ENCODE results near the gene GATA3. TPM values are rescaled to one million over a fixed set of nuclear protein-coding genes. Genes with fewer than 3 reads are reported as not detected.

GATA3 gene
- total RNA-seq, 1 donor from 2014 or later, result 1.4 TPM

GRCh38 chr10:8032558-8032957 is 21.9 kb upstream of the GATA3 start:
- Histone ChIP-seq H3K36me3 (no peaks in the 10 kb centered on the region), H3K27me3 (ENCODE audit: low read depth) (peaks cover 97% of the 10 kb centered on the region), H3K4me3 (no peak overlapping the region), H3K4me1 (peaks cover 42% of the 10 kb centered on the region), H3K9me3 (replicated peaks) (no peaks in the 10 kb centered on the region), H3K27ac (replicated peaks) (no peak overlapping the region)
- DNase-seq, result no peak
- intact Hi-C loops (cut with micrococcal nuclease), result no loop called here
- no peak for TF ChIP-seq CTCF (IDR thresholded peaks at IDR 0.05; ENCODE audit: borderline replicate concordance)

- no peak for DNase-seq
- Histone ChIP-seq H3K27ac (replicated peaks) (no peak overlapping the region), H3K27me3 (ENCODE audit: low read depth) (peaks cover 97% of the 10 kb centered on the region), H3K4me1 (peaks cover 46% of the 10 kb centered on the region), H3K36me3 (no peaks in the 10 kb centered on the region), H3K9me3 (replicated peaks) (no peaks in the 10 kb centered on the region), H3K4me3 (peak overlapping the region; percentile 48)
- no peak for TF ChIP-seq CTCF (IDR thresholded peaks at IDR 0.05; ENCODE audit: borderline replicate concordance)
- intact Hi-C loops (cut with micrococcal nuclease), result no loop called here
These were observed 20.5 kb upstream of the GATA3 start for GRCh38 chr10:8033812-8034465.

- H3K27me3 ChIP-seq (ENCODE audit: low read depth), result peaks cover 100% of the 10 kb centered on the region
- H3K36me3 ChIP-seq, result no peaks in the 10 kb centered on the region
- H3K4me3 ChIP-seq, result peak overlapping the region; percentile 48
- intact Hi-C loops (cut with micrococcal nuclease), result no loop called here
- no peak for TF ChIP-seq CTCF (IDR thresholded peaks at IDR 0.05; ENCODE audit: borderline replicate concordance)
- H3K27ac ChIP-seq (replicated peaks), result no peak overlapping the region
- peaks cover 46% of the 10 kb centered on the region for H3K4me1 ChIP-seq
- no peak for DNase-seq
- H3K9me3 ChIP-seq (replicated peaks), result no peaks in the 10 kb centered on the region
These were observed 20.0 kb upstream of the GATA3 start for GRCh38 chr10:8034466-8035005.

- peak overlapping the region; percentile 48 for H3K4me3 ChIP-seq
- TF ChIP-seq CTCF (IDR thresholded peaks at IDR 0.05; ENCODE audit: borderline replicate concordance), result no peak
- intact Hi-C loops (cut with micrococcal nuclease), result no loop called here
These were observed 19.4 kb upstream of the GATA3 start for GRCh38 chr10:8035006-8035640.

GRCh38 chr10:8035641-8036470 is 18.6 kb upstream of the GATA3 start:
- intact Hi-C loops (cut with micrococcal nuclease), result no loop called here
- peaks cover 46% of the 10 kb centered on the region for H3K4me1 ChIP-seq
- no peak overlapping the region for H3K27ac ChIP-seq (replicated peaks)
- H3K9me3 ChIP-seq (replicated peaks), result no peaks in the 10 kb centered on the region
- no peak for DNase-seq
- peaks cover 100% of the 10 kb centered on the region for H3K27me3 ChIP-seq (ENCODE audit: low read depth)
- no peaks in the 10 kb centered on the region for H3K36me3 ChIP-seq
- H3K4me3 ChIP-seq, result no peak overlapping the region
- TF ChIP-seq CTCF (IDR thresholded peaks at IDR 0.05; ENCODE audit: borderline replicate concordance), result no peak

More at GRCh38 chr10:8035006-8035640, 19.4 kb upstream of the GATA3 start:
- no peak overlapping the region for H3K27ac ChIP-seq (replicated peaks)
- H3K4me1 ChIP-seq, result peaks cover 46% of the 10 kb centered on the region
- H3K36me3 ChIP-seq, result no peaks in the 10 kb centered on the region
- no peak for DNase-seq
- no peaks in the 10 kb centered on the region for H3K9me3 ChIP-seq (replicated peaks)
- H3K27me3 ChIP-seq (ENCODE audit: low read depth), result peaks cover 100% of the 10 kb centered on the region

Measured in left ventricle myocardium inferior (tissue), 1 donor.